K562 (cell line): ENCODE data around the gene CTIF. TPM values are rescaled to one million over a fixed set of nuclear protein-coding genes. Genes with fewer than 3 reads are reported as not detected.

Source experiments
- ARID2 ChIP-seq: fragments of 450-650 bp; IDR thresholded peaks from 2 replicates; pipeline ENCODE4 v1.6.1; 2017; ENCODE audit warnings: antibody characterized with exemption, mild to moderate bottlenecking
- DMBX1 ChIP-seq: fragments of 250-450 bp; sonication (Bioruptor Pico); IDR thresholded peaks from 2 replicates; pipeline ENCODE4 v1.8.0; 2022; ENCODE audit warnings: inconsistent platforms, mild to moderate bottlenecking, moderate library complexity, borderline replicate concordance
- EHMT2 ChIP-seq: fragments of 450-650 bp; IDR thresholded peaks from 2 replicates; pipeline ENCODE4 v1.6.1; 2018; ENCODE audit warnings: antibody characterized with exemption
- JUND ChIP-seq, 2 experiments: IDR thresholded peaks; 2 replicates in 1 of 2; 3 replicates in 1 of 2; pipeline ENCODE4 v1.6.1; 2011; ENCODE audit warnings: borderline replicate concordance in 2 of 2, low read depth in 2 of 2, low read length in 2 of 2, improper control_type of control experiment in 1 of 2, missing biosample characterization in 1 of 2, missing genetic modification characterization in 1 of 2, missing genetic modification reagents in 1 of 2
- MEF2D ChIP-seq: conservative IDR thresholded peaks from 2 replicates; pipeline ENCODE4 v1.6.1; 2016; ENCODE audit warnings: low read depth, missing genetic modification characterization, missing compliant biosample characterization
- POLR2B ChIP-seq: fragments of 450-650 bp; IDR thresholded peaks from 2 replicates; pipeline ENCODE4 v1.6.1; 2018; ENCODE audit warnings: low read depth; ENCODE audit not compliant: partially characterized antibody
- SMAD2 ChIP-seq: fragments of 150-350 bp; IDR thresholded peaks from 2 replicates; pipeline ENCODE4 v1.6.1; 2014; ENCODE audit warnings: low read depth, mild to moderate bottlenecking, low read length
- SOX6 ChIP-seq: fragments of 450-650 bp; IDR thresholded peaks from 2 replicates; pipeline ENCODE4 v1.6.1; 2014; ENCODE audit warnings: mild to moderate bottlenecking
- ZBTB7A ChIP-seq: IDR thresholded peaks from 2 replicates; pipeline ENCODE4 v1.6.1; 2011; ENCODE audit warnings: low read depth, mild to moderate bottlenecking, low read length, moderate library complexity, borderline replicate concordance; ENCODE audit not compliant: control insufficient read depth
- ZNF140 ChIP-seq: fragments of 250-450 bp; sonication (Bioruptor Pico); IDR thresholded peaks from 2 replicates; pipeline ENCODE4 v1.8.0; 2021; ENCODE audit warnings: moderate library complexity, mild to moderate bottlenecking, inconsistent platforms
- ZNF175 ChIP-seq: fragments of 200-800 bp; sonication (Bioruptor generic); IDR thresholded peaks from 2 replicates; pipeline ENCODE4 v1.6.1; 2016; ENCODE audit warnings: low read depth, mild to moderate bottlenecking, missing genetic modification characterization, missing compliant biosample characterization
- ZNF583 ChIP-seq: fragments of 250-450 bp; sonication (Bioruptor Pico); IDR thresholded peaks from 2 replicates; pipeline ENCODE4 v1.4.0; 2020
- polyA plus RNA-seq, 8 experiments: library from polyadenylated mRNA; depleted of rRNA in 4 of 8; stranded (reverse) in 5 of 8; unstranded in 3 of 8; fragments of >200 nt; fragmentation: Nextera tagmentation in 2 of 8; fragmentation: Illumina TruSeq in 1 of 8; extraction: Ambion mirVana in 2 of 8; extraction: Trizol in 1 of 8; gene quantifications; 2 replicates each; pipeline versions ENCODE4 v1.2.1 to v1.2.3, GENCODE V29; 2011 to 2014; ENCODE audit warnings: inconsistent platforms in 1 of 8, missing spikeins in 1 of 8
- total RNA-seq, 7 experiments: library from RNA; depleted of rRNA in 6 of 7; stranded (reverse); fragments of >200 nt in 6 of 7; fragmentation: Illumina TruSeq in 2 of 7; extraction: Trizol in 2 of 7; gene quantifications; 2 replicates each; pipeline versions ENCODE4 v1.2.1 to v1.2.3, GENCODE V29; 2011 to 2021; ENCODE audit warnings: low replicate concordance in 1 of 7
- TF ChIP-seq, protein P1 (sequence below): fragments of 450-650 bp; IDR thresholded peaks from 2 replicates; pipeline ENCODE4 v1.6.1; 2017; ENCODE audit warnings: antibody characterized with exemption, mild to moderate bottlenecking
- TF ChIP-seq, protein P2 (sequence below): fragments of 450-650 bp; conservative IDR thresholded peaks from 2 replicates; pipeline ENCODE4 v1.6.1; 2016; ENCODE audit warnings: missing genetic modification characterization, low read depth, mild to moderate bottlenecking, control low read depth, missing compliant biosample characterization
- TF ChIP-seq, protein P3 (sequence below): IDR thresholded peaks from 3 replicates; pipeline ENCODE4 v1.6.1; 2011; ENCODE audit warnings: borderline replicate concordance, mild to moderate bottlenecking, moderate library complexity; ENCODE audit not compliant: insufficient read length; ENCODE audit errors: extremely low read depth
- TF ChIP-seq, protein P4 (sequence below): fragments of 450-650 bp; formaldehyde crosslinking; IDR thresholded peaks from 2 replicates; pipeline ENCODE4 v1.4.0; 2020; ENCODE audit warnings: mild to moderate bottlenecking, moderate library complexity

The CTIF gene
- total and polyA plus RNA-seq, 9 of the 15 experiments (the other 6 are each of a cell fraction or from before 2014, with no cell fraction given), result 0.17 to 11.5 (median 2.2) TPM

DNA sequence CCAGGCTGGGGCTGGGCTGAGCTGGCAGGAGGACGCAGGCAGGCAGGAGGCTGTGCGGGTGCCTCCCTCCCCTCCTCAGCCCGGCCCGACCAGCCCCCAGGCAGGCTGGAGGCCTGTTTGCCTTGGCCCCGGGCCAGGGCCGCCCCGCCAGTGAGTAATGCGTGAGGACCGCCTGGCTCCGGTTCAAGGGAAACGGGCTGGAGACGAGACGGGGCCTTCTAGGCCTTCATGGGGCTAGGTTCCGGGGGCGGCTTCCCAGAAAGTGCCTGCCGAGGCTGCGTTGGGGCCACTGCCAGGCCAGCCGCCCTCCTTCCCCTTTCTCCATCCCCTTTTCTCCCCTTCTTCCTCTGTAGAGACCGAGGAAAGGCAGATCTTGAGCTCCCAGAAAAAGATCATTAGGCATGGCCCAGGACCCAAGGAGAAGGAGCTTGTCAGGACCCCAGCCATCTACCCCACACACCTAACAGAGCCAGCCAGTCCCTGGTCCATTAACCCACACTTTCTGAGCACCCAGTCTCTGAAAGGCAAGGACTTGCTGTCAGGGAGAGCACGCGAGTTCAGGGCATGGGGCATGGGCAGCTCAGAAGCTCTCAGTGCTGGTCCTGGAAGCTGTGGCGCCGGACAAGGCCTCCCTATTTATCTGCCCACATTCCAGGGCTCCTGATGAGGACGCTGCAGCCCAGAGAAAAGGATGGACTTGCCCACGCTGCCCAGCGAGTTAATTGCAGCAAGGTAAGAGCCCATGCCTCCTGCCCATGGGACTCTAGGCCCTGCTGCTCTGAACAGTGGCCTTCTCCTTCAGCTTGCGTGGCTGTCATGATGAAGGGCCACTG lies 363.4 kb downstream of the CTIF start (continued):
- TF ChIP-seq, protein P1, sequence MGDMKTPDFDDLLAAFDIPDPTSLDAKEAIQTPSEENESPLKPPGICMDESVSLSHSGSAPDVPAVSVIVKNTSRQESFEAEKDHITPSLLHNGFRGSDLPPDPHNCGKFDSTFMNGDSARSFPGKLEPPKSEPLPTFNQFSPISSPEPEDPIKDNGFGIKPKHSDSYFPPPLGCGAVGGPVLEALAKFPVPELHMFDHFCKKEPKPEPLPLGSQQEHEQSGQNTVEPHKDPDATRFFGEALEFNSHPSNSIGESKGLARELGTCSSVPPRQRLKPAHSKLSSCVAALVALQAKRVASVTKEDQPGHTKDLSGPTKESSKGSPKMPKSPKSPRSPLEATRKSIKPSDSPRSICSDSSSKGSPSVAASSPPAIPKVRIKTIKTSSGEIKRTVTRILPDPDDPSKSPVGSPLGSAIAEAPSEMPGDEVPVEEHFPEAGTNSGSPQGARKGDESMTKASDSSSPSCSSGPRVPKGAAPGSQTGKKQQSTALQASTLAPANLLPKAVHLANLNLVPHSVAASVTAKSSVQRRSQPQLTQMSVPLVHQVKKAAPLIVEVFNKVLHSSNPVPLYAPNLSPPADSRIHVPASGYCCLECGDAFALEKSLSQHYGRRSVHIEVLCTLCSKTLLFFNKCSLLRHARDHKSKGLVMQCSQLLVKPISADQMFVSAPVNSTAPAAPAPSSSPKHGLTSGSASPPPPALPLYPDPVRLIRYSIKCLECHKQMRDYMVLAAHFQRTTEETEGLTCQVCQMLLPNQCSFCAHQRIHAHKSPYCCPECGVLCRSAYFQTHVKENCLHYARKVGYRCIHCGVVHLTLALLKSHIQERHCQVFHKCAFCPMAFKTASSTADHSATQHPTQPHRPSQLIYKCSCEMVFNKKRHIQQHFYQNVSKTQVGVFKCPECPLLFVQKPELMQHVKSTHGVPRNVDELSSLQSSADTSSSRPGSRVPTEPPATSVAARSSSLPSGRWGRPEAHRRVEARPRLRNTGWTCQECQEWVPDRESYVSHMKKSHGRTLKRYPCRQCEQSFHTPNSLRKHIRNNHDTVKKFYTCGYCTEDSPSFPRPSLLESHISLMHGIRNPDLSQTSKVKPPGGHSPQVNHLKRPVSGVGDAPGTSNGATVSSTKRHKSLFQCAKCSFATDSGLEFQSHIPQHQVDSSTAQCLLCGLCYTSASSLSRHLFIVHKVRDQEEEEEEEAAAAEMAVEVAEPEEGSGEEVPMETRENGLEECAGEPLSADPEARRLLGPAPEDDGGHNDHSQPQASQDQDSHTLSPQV, result 0 out of 2 replicates have a peak, but pooled peaks have one; percentile 17
- no peak for TF ChIP-seq MEF2D (tag)
- peak; percentile 62; the same call in 1 of the 2 replicates for TF ChIP-seq JUND (IDR thresholded peaks at IDR 0.05; ENCODE audit: borderline replicate concordance, low read depth, low read length)
- TF ChIP-seq JUND (tag; IDR thresholded peaks at IDR 0.05; ENCODE audit: borderline replicate concordance, low read depth, low read length), result peak; percentile 41; the same call in 1 of the 3 replicates
- TF ChIP-seq DMBX1 (CRISPR knock-in tag), result no peak
- TF ChIP-seq, protein P2, sequence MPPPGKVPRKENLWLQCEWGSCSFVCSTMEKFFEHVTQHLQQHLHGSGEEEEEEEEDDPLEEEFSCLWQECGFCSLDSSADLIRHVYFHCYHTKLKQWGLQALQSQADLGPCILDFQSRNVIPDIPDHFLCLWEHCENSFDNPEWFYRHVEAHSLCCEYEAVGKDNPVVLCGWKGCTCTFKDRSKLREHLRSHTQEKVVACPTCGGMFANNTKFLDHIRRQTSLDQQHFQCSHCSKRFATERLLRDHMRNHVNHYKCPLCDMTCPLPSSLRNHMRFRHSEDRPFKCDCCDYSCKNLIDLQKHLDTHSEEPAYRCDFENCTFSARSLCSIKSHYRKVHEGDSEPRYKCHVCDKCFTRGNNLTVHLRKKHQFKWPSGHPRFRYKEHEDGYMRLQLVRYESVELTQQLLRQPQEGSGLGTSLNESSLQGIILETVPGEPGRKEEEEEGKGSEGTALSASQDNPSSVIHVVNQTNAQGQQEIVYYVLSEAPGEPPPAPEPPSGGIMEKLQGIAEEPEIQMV (tag), result no peak
- TF ChIP-seq SOX6, result no peak
- no peak for TF ChIP-seq POLR2B
- no peak for TF ChIP-seq ZNF583 (CRISPR knock-in tag)
- TF ChIP-seq, protein P3, sequence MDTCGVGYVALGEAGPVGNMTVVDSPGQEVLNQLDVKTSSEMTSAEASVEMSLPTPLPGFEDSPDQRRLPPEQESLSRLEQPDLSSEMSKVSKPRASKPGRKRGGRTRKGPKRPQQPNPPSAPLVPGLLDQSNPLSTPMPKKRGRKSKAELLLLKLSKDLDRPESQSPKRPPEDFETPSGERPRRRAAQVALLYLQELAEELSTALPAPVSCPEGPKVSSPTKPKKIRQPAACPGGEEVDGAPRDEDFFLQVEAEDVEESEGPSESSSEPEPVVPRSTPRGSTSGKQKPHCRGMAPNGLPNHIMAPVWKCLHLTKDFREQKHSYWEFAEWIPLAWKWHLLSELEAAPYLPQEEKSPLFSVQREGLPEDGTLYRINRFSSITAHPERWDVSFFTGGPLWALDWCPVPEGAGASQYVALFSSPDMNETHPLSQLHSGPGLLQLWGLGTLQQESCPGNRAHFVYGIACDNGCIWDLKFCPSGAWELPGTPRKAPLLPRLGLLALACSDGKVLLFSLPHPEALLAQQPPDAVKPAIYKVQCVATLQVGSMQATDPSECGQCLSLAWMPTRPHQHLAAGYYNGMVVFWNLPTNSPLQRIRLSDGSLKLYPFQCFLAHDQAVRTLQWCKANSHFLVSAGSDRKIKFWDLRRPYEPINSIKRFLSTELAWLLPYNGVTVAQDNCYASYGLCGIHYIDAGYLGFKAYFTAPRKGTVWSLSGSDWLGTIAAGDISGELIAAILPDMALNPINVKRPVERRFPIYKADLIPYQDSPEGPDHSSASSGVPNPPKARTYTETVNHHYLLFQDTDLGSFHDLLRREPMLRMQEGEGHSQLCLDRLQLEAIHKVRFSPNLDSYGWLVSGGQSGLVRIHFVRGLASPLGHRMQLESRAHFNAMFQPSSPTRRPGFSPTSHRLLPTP, result no peak
- no peak for TF ChIP-seq ARID2
- TF ChIP-seq EHMT2, result no peak
- no peak for TF ChIP-seq SMAD2
- no peak for TF ChIP-seq ZNF140 (CRISPR knock-in tag)
- no peak for TF ChIP-seq ZNF175
- TF ChIP-seq ZBTB7A, result no peak
- TF ChIP-seq, protein P4, sequence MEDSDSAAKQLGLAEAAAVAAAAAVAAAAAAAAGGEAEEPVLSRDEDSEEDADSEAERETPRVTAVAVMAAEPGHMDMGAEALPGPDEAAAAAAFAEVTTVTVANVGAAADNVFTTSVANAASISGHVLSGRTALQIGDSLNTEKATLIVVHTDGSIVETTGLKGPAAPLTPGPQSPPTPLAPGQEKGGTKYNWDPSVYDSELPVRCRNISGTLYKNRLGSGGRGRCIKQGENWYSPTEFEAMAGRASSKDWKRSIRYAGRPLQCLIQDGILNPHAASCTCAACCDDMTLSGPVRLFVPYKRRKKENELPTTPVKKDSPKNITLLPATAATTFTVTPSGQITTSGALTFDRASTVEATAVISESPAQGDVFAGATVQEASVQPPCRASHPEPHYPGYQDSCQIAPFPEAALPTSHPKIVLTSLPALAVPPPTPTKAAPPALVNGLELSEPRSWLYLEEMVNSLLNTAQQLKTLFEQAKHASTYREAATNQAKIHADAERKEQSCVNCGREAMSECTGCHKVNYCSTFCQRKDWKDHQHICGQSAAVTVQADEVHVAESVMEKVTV (CRISPR knock-in tag), result no peak
